NCI-H1105 treated with DMSO at 0.1 percent for 48 hours (cell line): ENCODE measurements around the gene LRP2.
"Not testable (repeated sequence)": the region's sequence is repeated elsewhere in the genome, so short reads cannot be mapped to it uniquely, and the experiment has no call there.

Experiments
- DNase-seq: peaks from one replicate; lab custom pipeline; 2025; lab: John Stamatoyannopoulos, UW

Gene LRP2

DNA sequence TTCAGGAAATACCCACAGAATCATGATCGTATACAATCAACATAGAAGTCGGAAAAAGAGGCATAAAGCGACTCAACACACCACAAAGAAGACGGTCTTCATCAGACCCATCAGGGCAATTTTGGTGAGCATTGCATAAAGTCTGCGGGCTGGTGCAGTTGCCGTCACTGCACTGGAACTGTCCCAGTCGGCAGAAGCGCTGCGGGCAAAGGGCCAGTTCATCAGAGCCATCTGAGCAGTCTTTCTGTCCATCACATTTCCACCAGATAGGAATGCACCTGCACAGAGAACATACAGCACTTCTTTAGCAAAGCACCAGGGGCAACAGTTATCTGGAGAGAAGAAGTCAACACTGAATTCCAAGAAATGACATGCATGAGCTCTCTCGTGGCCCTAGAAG, 187.2 kb downstream of the LRP2 start:
- DNase-seq: no peak

DNA sequence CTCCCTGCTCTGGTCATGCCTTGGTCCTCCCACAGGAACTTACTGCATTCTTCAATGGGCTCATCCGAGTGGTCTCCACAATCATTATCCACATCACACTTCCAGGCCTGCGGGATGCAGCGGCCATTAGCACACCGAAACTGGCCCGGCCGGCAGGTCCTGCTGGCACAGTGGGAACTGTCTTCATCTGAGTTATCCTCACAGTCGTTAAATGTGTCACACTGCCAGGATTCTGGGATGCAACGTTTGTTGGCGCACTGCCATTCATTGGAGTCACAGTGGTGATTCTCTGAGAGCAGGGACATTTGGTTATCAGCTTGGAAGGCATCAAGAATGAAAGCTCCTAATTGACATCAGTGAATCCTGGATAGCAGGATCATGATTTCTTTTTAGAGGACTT, 188.5 kb downstream of the LRP2 start:
- peak; percentile 14 for DNase-seq

DNA sequence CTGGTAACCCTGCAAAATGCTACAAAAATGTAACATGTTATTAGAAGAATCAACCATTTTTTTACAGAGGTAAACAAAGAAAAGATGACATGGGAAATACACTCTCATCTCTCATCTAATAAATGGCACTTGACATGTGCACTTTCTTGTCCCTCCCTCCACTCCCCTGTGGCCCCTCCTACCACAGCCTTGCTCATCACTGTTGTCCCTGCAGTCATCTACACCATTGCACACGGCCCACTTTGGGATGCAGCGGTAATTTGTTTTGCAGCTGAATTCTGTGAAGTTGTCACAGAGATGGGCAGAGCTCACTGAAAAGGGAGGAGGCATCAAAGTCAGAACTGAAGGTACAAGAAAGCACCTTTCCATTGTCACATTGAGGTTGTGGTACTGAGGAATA, 189.4 kb downstream of the LRP2 start:
- DNase-seq: no peak

DNA sequence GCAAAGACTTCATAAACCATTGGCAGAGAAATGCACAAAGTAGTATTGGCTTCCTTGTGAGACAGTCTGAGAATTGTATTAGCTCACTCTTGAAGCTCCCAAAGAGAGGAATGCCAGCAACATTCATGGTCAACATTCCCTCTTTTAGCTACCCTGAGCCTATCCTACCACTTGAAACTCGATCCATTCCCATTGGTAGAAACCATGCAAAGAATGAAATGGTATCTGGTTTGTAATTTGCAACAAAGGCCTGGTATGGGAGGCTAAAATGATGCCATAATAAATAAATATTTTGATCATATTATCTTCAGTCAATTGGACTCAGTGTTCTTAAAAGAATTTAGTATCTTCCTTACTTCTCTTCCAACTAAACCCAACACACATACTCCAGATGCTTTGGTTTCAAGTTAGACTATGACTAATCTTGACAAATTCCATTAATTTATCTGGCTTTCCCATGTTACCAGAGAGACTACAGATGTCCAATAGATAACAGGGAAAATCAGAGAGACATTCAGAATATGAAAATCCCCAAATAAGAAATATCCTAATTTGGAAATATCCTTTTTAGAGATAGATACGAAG, 190.1 kb downstream of the LRP2 start:
- DNase-seq: no peak

DNA sequence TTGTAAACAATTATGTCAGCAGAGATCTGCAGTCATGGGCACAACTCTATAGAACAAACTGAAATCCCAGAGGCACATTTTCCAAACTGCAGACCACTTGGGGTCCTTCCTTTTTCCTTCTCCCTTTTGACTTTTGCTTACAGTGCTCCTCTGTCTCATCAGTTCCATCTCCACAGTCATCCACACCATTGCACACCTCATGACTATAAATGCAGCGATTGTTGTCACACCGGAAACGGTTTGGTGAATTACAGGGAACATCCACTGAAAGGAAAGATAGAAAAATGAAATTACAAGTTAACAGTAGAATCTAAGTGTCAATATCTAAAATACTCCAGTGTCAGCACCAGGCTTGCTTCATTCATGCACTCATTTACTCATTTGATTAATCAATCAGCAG, 196.5 kb downstream of the LRP2 start:
- no peak for DNase-seq

DNA sequence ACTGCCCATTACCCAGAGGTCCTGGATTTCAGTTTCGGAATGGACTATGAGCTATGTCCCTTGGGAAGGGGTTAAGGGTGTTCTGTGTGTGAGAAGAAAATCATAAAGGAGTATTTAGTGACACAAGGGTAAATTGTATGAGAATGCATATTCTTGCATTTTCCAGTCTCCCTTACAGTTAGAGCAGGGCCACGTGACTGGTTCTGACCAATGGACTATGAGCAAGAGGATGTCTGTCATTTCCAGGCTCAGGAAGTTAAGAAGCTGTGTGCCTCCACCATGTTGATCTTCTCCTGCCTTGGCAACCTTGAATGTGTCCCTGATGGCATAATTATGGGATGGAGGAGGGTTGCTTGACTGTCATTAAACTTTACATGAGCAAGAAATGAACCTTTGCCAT, 198.0 kb downstream of the LRP2 start:
- no peak for DNase-seq

DNA sequence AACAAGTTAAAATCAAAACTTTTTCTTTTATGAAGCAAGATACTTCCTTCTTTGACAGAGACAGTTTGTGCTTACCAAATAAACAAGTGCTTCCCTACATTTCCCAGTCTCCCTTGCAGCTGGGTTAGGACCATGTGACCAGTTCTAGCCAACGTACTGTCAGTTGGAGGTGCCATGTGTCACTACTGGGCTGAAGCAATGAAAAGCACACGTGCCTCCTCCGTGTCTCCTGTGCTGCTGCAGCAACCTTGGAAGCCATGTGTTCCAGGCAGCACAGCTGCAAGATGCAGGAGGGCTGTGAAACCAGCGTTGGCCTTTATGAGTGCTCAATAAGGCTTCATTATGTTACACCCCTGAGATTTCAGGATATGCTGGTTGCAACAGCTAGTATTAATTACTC, 199.7 kb downstream of the LRP2 start:
- DNase-seq: no peak

DNA sequence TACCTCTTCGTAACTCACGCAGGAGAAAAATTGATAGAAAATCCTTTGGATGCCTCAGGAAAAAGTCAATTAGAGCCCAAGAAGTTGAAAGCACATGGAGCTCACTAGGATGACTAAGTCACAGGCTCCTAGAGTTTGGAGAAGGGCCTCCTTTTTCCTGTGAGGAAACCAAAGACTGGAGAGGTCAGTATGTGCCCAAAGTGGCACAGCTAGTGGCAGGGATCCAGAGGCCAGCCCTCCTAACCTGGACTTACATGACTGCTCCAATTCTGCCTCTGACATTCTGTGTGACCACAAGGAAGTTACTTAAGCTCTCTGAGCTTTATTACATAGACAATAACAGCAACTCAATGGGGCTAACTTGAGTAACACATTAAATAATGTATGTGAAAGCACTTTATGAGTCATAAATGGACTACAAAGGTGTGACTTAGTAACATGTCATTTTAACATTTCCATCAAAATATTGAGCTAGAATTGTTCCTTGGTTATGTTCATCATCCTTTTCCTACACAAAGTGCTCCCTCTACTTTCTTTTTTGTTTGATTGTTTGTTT, 201.3 kb downstream of the LRP2 start:
- no peak for DNase-seq

DNA sequence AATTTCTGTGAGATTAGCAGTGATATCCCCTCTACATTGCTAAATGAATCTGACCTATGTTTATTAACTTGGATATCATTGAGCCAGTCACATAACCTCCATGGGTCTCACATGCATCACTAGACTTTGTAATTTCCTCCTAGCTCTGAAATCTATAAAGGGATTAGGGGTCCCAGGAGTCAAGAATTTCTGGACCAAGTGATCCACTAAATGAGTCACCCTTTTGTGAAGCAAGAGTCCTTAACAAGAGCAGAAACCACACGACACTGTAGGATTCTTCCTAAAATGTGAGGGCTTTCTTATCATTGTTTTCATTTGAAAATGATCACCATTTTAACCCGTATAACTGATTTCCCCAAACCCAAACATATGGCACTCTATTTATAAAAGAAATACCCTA, 202.6 kb downstream of the LRP2 start:
- no peak for DNase-seq

DNA sequence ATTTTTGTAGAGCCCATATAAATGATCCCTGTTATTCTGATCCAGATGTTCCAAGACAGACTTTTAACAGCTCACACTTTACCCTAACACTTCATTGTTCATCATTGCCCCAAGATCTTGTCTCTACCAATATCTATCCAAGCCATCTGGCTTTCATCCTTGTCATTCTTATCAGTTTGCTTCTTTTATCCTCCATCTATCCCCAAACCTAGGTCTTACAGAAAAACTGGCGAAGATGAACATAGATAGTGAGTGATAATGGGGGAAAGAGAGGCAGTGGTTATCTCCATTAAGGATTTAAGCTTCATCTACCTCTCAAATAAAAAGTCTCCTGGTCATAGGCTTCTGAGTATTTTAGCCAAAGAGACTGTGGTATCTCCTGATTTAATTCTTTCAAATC, 203.5 kb downstream of the LRP2 start:
- DNase-seq: no peak

DNA sequence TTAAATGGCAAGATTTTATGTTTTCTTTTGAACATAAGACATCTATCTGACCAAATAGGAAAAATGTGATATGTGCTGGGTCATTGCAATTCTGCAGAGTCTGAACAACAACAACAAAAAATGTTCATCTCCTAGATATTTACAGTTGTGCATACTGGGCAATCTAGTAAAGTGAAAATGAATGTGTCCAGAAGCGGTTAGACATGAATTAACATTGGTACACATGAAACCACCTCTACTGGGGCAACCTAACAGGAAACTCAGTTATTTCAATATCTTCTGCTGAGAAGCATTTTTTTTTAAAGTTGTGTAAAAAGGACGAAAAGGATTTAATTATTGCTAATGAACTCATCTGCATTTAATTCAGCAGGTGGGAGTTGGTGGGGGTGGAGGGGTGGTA, 216.1 kb downstream of the LRP2 start:
- DNase-seq: no peak

DNA sequence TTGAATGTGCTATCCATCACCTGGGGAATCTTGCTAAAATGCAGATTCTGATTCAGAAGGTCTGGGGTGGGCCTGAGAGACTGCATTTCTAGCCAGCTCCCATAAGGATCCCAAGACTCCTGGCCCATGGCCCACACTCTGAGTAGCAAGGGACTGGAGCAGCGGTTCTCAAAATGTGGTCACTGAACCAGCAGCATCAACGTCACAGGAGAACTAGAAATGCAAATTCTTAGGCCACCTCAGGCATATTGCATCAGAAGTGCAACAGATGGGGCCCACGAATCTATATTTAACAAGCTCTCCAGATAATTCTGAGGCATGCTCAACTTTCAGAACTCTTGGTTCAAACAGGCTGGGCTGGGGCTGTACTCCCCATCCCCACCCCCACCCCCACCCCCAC, 218.3 kb downstream of the LRP2 start:
- DNase-seq: no peak

DNA sequence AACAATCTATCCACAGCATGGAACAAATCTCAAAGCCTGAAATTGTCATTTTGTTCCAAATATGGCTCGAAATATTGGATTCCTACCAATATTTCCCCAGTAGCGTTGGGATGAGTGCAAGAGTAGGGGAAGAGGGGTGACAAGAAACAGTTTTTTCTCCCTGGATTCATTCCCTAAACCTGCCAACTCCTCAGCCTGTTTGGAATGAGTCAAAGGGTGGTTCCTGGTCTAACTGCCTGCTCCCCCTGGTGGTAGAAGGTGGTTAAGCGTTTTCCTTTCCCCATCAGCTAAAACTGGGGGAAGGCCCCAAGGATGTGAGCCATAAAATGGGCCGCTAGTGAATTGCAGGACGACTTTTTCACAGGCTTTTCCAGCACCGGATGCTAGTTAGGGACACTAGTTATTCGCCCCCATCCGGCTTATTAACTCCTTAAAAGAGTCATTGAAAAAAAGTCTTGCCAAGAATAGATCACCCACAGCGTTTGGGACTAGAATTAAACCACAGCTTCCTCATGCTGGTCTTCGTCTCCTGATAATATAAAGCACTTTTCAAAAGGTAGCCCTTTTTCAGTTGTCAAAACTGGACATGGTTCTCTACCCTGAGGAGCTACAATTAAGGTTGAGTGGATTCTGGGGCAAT, 220.5 kb downstream of the LRP2 start:
- peak; percentile 19 for DNase-seq

DNA sequence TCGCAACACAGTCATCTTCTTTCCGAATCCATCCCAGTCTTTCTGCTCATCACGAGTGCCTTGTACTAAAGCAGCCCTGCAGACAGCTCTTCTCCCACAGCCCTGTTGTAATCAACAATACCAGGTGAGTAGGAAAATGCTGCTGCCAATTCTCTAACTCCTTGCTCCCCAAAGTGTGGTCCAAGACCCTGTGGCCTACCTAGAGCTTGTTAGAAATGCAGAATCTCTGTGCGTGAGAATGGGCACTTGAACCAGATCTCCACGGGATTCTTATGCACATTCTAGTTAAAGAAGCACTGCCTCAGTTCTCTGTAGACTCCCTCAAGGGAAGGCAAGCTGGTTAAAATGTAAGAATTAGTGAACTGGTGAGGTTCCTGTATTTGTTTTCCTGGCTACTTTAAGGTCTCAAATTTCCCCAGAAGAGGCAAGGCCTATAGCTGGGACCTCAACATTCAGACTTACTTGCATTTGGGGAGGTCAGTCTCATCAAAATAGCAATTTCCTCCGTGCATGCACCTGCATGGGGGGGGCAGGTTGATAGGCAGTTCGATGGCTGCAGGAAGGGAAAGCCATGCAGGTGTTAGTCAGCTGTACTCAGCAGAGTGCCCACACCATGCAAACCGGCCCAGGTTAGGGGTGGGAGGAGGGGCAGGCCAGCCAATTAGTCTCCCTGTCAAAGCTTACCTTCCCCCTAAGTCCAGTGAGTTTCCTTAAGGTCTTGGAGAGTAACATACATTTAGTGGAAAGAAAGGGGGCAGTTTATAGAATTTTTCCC, 222.2 kb downstream of the LRP2 start:
- no peak for DNase-seq

DNA sequence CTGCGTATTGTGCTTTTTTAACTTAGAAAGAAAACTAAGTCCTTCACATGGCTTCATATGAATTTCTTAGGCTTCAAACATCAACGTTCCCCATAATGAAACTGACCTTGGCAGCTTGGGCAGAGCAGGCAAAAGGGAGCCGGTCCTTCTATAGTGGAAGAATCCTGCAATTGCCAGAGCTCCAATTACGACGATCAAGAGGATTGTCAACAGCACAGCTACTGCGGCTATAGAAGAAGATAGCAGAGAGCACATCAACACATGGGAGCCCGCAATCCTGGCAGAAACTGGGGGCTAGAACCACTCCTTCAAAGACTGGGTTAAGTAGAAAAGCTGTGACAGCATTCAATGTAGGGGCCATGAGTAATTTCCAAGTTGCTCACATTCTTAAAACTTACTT, 223.2 kb downstream of the LRP2 start:
- no peak for DNase-seq

DNA sequence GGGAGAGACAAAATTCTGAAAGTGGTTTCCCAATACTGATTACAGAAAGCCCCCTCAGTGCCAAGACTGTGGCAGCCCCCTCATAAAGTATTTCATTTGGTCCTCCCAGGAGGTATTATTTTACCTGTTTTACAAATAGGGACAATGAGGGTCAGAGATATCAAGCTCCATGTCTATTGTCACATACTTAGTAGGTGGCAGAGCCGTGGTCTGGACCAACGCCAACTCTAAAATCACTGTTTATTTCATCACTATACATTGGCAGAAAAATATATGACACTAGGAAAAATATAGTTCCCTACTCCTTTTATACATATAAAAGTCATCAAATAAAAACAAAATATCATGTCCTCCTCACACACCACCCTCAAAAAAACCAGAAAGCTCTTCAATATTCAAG, 224.4 kb downstream of the LRP2 start:
- DNase-seq: no peak

DNA sequence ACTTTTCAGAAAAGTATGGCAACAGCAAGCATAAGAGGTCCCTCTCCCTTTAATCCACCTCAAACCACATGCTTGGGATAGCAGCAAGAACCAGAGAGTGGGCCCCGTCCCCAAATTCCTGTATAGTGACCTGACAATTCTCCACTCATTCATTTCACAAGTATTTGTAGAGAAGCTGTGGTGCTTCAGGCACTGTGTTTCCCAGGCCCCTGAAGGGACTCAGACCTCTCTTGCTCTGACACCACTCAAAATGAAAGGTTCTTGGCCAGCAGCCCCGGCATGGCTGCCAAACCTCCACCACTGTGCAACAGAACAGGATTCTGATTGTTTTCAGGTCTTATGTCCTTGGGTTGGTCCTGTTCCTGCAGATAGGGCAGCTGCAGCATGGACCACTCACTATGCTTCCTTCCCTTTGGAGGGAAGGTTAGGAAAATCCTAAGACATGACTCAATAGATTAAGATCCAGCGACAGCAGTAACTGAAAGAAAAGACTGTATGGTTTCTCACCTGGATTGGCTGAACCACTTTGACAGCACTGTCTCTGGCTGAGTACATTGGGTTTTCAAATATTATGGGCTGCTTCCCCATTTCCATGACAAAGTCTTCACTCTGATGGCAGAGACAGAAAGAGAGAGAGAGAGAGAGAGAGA, 225.3 kb downstream of the LRP2 start:
- no peak for DNase-seq

DNA sequence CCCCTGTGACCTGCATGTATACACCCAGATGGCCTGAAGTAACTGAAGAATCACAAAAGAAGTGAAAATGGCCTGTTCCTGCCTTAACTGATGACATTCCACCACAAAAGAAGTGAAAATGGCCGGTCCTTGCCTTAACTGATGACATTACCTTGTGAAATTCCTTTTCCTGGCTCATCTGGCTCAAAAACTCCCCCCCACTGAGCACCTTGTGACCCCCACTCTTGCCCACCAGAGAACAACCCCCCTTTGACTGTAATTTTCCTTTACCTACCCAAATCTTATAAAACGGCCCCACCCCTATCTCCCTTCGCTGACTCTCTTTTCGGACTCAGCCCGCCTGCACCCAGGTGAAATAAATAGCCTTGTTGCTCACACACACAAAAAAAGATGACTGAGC, 225.9 kb downstream of the LRP2 start:
- not testable (repeated sequence) for DNase-seq

DNA sequence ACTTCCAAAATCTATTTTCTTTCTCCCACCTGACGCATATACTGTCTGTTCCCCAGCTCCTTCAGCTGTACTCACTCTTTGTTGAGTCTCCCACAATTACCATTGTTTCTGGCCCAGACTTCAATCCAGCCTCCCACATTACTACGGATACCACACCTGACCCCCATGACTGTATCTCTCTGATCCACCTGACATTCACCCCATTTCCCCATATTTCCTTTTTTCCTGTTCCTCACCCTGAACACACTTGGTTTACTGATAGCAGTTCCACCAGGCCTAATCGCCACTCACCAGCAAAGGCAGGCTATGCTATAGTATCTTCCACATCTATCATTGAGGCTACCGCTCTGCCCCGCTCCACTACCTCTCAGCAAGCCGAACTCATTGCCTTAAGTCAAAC, 228.1 kb downstream of the LRP2 start:
- not testable (repeated sequence) for DNase-seq

DNA sequence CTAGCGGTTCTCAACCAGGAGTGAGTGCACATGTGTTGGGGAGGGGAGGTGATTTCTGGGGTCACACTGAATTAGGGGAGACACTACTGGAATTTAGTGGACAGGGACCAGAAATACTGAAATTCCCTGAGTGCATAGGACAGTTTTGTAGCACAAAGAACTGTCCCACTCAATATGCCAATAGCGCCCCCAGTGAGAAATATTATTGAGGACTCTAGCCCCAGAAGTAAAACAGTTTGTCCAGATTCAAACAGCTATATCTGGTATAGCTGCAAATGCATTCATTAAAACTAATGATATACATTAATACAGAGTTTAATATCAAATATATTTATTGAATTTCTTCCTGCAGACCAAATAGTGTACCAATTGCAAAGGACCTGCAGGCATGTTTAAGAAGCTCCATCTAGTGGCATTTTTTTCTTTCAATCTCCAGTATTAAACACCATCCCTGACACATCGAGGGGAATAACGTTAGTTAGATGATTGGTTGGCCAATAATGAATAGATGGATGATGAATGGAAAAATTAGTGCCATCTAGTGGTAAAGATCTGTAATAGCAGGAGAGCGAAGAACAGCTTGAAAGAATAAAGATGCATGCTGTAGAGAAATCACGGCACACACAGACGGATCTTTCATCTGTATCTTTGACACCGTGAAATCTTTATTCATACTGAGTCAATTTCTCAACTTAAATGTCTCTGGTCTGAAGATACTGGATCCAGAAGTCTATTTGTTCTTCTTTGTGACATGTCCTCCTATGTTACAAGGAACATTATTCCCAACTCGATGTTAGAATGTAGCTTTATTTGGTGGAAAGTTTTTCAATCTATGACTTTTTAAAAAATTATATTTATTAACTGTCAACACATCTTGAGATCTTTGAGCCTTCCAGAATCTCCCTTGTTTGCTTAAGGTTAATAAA, 230.5 kb downstream of the LRP2 start:
- peak; percentile 51 for DNase-seq

DNA sequence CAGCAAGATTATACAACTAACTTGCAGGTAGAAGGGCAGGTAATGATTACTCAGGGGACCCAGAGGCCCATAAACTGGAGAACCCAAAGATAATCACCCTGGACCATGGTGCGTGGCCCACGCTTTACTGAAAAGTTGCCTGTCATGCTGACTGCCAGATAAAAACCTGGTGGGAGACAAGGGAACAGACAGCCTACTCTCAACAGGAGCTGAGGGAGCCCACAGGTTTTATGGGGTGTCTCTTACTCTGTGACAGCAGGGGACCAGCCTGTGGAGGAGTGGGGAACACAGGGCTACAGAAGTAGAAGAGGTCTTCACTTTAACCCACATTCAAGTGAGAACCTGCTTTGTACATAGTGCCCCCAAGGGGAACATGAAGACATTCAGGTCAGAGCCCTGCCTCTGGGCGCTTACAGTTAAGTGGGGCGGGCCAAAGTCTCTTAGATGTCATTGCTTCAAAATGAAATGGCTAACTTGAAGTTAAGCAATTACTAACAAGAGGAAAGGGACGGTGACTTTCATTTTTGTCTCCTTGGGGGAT, 232.6 kb downstream of the LRP2 start:
- DNase-seq: no peak
